SU-DHL-6 (cell line): ENCODE results near the gene RABEP1.

Experiments used
- CTCF ChIP-seq: fragments of 200-600 bp; sonication (generic); IDR thresholded peaks from one replicate; pipeline ENCODE4 v1.5.1; 2017; ENCODE audit warnings: antibody characterized with exemption, mild to moderate bottlenecking, low read length, moderate library complexity; ENCODE audit not compliant: insufficient read depth, poor library complexity, severe bottlenecking
- EZH2phosphoT487 ChIP-seq: fragments of 200-600 bp; sonication (generic), shearing (Covaris generic); conservative IDR thresholded peaks from 2 replicates; pipeline ENCODE4 v1.6.1; 2018; ENCODE audit warnings: mild to moderate bottlenecking, antibody characterized with exemption, low read length, moderate library complexity, mixed read lengths

GRCh38 chr17:5379351-5380107 is 97.4 kb downstream of the RABEP1 start:
- TF ChIP-seq CTCF (no peak), EZH2phosphoT487 (no peak)
